Esophagus muscularis mucosa (tissue), 3 donors: ENCODE measurements around the gene SHISA4.

ENCODE experiments used
- CTCF ChIP-seq, 3 experiments: fragments of 200-600 bp in 2 of 3; fragments of 450-650 bp in 1 of 3; sonication (generic) in 2 of 3; IDR thresholded peaks; one replicate each; pipeline ENCODE4 v1.5.1; 2017 to 2019; ENCODE audit warnings: antibody characterized with exemption in 3 of 3, mild to moderate bottlenecking in 2 of 3, moderate library complexity in 1 of 3
- POLR2A ChIP-seq: fragments of 450-650 bp; IDR thresholded peaks from one replicate; pipeline ENCODE4 v1.6.1; 2017; ENCODE audit warnings: antibody characterized with exemption, moderate library complexity, mild to moderate bottlenecking, low read depth

- TF ChIP-seq CTCF (IDR thresholded peaks at IDR 0.05) (no peak), POLR2A (no peak)
These were observed 631 bp downstream of the SHISA4 start for GRCh38 chr1:201889090-201889968.
